Adrenal gland (tissue), 12 donors: ENCODE results near the gene TNP1. TPM values are rescaled to one million over a fixed set of nuclear protein-coding genes. Genes with fewer than 3 reads are reported as not detected.

Experiments used
- DNase-seq, 7 donors: peaks; one replicate each; pipeline ENCODE4 v3.0.0-alpha.2; 2019 to 2020
- H3K27ac ChIP-seq, 5 donors: fragments of 200-600 bp; sonication (generic) in 4 of 5; 1 replicate in 3 of 5; 2 replicates in 2 of 5; pipeline versions ENCODE4 v1.5.1 to v1.8.0; 2016 to 2020; ENCODE audit warnings: mild to moderate bottlenecking in 1 of 5
- H3K27me3 ChIP-seq: fragments of 200-600 bp; 2 replicates; pipeline ENCODE4 v1.8.0; 2021
- H3K36me3 ChIP-seq, 2 donors: fragments of 200-600 bp; replicated peaks in 1 of 2; 1 replicate in 1 of 2; 2 replicates in 1 of 2; pipeline versions ENCODE4 v1.5.1 to v1.8.0; 2018 to 2022
- H3K4me1 ChIP-seq, 2 donors: fragments of 200-600 bp; replicated peaks in 1 of 2; 1 replicate in 1 of 2; 2 replicates in 1 of 2; pipeline versions ENCODE4 v1.5.1 to v1.8.0; 2018 to 2021
- H3K4me3 ChIP-seq, 4 donors: fragments of 200-600 bp; sonication (generic) in 3 of 4; one replicate each; pipeline ENCODE4 v1.5.1; 2016 to 2018
- H3K9me3 ChIP-seq, 3 donors: fragments of 200-600 bp; sonication (generic) in 1 of 3; replicated peaks in 1 of 3; 1 replicate in 2 of 3; 2 replicates in 1 of 3; pipeline versions ENCODE4 v1.5.1 to v1.8.0; 2016 to 2021
- POLR2A ChIP-seq, 2 donors: fragments of 450-650 bp; IDR thresholded peaks; one replicate each; pipeline ENCODE4 v1.6.1; 2017; ENCODE audit warnings: antibody characterized with exemption in 2 of 2, mild to moderate bottlenecking in 2 of 2, moderate library complexity in 1 of 2
- WGBS, 4 donors: extraction: QIAGEN DNeasy Blood & Tissue Kit in 2 of 4; methylation state at CpG; one replicate each; pipeline versions ENCODE4 v1.1.5 to v1.1.7; 2013 to 2017; 5-methylcytosine and 5-hydroxymethylcytosine counted together
- intact Hi-C, 2 donors: fragments of 100-400 bp; cut with DNase I; formaldehyde crosslinking; loops; one replicate each; pipeline versions ENCODE4 v1.14.1 to v1.15.0; 2022 to 2023
- polyA plus RNA-seq, 3 donors: library from polyadenylated mRNA; stranded (reverse); fragments of 200-250 nt in 2 of 3; fragments of 350-450 nt in 1 of 3; fragmentation: Illumina TruSeq in 1 of 3; extraction: RNeasy Lipid Tissue Mini Kit (QIAGEN cat#74804) in 1 of 3; gene quantifications; one replicate each; pipeline ENCODE4 v1.2.3, GENCODE V29; 2013 to 2014
- total RNA-seq, 9 donors: library from RNA; depleted of rRNA in 4 of 9; stranded (reverse); fragments of >200 nt in 4 of 9; fragments of 120-200 nt in 1 of 9; fragmentation: NEBNext Ultra II Directional in 1 of 9; extraction: Animal tissue kit (Norgen Biotek cat#: 25700) in 1 of 9; gene quantifications; one replicate each; pipeline versions ENCODE4 v1.1.0 to v1.2.4, GENCODE V29; 2013 to 2023
- TF ChIP-seq, protein P1 (sequence below), 6 experiments: fragments of 450-650 bp in 4 of 6; fragments of 200-600 bp in 2 of 6; sonication (generic) in 1 of 6; IDR thresholded peaks; 1 replicate in 5 of 6; 2 replicates in 1 of 6; pipeline versions ENCODE4 v1.5.1 to v1.8.0; 2016 to 2021; ENCODE audit warnings: antibody characterized with exemption in 6 of 6, mild to moderate bottlenecking in 2 of 6, moderate library complexity in 1 of 6
- donor health status: healthy with polysubstance abuse.
- donor health status: Bipolar disorder and iron deficiency.
- donor health status: DM: yes; HTN: yes; CAD: no.
- donor health status: DM: no; HTN: no; CAD: no.
- donor health status: DM: no; HTN: no; CAD: no.
- donor health status: DM: yes; HTN: yes; CAD: no.

Gene TNP1
- total and polyA plus RNA-seq, 12 donors: not detected

DNA sequence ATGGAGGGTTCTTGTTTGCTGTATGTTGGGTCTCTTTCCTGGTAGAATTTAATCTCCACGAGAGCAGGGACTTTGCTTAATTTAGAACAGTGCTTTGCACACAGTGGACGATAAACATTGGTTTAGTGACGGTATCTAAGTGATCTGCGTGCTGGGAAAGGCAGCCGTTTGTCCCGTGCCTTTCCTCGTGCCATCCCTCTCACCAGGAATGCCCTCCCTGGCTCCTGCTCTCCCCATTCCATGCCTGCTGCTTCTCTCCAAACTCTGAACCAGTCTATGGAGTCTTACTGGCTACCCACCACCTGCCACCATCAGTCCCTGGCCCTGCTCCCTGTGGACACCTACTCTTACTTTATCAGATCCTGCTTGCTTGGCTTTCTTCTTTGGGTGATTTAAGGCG is 27.3 kb upstream of the TNP1 start:
- Histone ChIP-seq H3K27me3 (no peaks in the 10 kb centered on the region), H3K27ac (no peak overlapping the region), H3K4me3 (no peak overlapping the region), H3K4me1 (no peaks in the 10 kb centered on the region), H3K36me3 (no peaks in the 10 kb centered on the region), H3K9me3 (no peaks in the 10 kb centered on the region)
- no peak for TF ChIP-seq POLR2A (IDR thresholded peaks at IDR 0.05)
- TF ChIP-seq, protein P1, sequence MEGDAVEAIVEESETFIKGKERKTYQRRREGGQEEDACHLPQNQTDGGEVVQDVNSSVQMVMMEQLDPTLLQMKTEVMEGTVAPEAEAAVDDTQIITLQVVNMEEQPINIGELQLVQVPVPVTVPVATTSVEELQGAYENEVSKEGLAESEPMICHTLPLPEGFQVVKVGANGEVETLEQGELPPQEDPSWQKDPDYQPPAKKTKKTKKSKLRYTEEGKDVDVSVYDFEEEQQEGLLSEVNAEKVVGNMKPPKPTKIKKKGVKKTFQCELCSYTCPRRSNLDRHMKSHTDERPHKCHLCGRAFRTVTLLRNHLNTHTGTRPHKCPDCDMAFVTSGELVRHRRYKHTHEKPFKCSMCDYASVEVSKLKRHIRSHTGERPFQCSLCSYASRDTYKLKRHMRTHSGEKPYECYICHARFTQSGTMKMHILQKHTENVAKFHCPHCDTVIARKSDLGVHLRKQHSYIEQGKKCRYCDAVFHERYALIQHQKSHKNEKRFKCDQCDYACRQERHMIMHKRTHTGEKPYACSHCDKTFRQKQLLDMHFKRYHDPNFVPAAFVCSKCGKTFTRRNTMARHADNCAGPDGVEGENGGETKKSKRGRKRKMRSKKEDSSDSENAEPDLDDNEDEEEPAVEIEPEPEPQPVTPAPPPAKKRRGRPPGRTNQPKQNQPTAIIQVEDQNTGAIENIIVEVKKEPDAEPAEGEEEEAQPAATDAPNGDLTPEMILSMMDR (IDR thresholded peaks at IDR 0.05): no peak
- 91 to 94% (median 92%) methylated on average over 8 of the region's 8 CpGs for WGBS, 4 donors
- intact Hi-C loops: no loop called here
- no peak for DNase-seq

- DNase-seq: no peak
- Histone ChIP-seq H3K4me3 (no peak overlapping the region), H3K9me3 (no peaks in the 10 kb centered on the region), H3K27me3 (no peaks in the 10 kb centered on the region), H3K4me1 (peaks cover 9 to 11% of the 10 kb centered on the region in 2 donors), H3K36me3 (no peaks in the 10 kb centered on the region), H3K27ac (no peak overlapping the region)
- TF ChIP-seq, protein P1 (IDR thresholded peaks at IDR 0.05): no peak
- TF ChIP-seq POLR2A (IDR thresholded peaks at IDR 0.05): no peak
- intact Hi-C loops: no loop called here
- WGBS, 4 donors: 92 to 97% (median 93%) methylated on average over 7 to 32 of the region's 32 CpGs
Observed at GRCh38 chr2:216885117-216885553, 25.3 kb upstream of the TNP1 start.

DNA sequence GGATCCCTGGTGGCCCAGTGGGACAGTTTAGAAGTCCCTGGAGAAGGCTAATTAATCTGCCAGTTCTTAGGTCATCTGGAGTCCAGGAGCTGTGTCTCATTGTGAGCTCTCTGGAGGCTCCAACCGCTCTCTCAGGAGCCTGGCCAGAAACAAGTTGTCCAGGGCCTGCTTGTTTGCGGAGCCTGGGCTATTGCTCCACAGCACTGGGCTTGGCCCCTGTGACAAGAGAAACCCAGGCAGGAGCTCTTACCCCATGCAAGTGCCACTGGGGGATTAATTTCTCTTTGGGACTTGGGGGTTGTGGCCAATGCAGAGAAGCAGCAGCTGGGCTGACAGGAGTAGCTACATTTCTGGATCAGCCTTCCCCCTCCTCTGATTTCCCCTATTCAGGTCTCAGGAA is 24.5 kb upstream of the TNP1 start:
- H3K36me3 ChIP-seq: no peaks in the 10 kb centered on the region
- no peaks in the 10 kb centered on the region for H3K9me3 ChIP-seq
- 86 to 100% (median 90%) methylated on average over 1 to 2 of the region's 2 CpGs for WGBS, 4 donors
- H3K27me3 ChIP-seq: no peaks in the 10 kb centered on the region
- no peak overlapping the region for H3K27ac ChIP-seq
- H3K4me1 ChIP-seq: peaks cover 9 to 11% of the 10 kb centered on the region in 2 donors
- TF ChIP-seq POLR2A (IDR thresholded peaks at IDR 0.05): no peak
- TF ChIP-seq, protein P1 (IDR thresholded peaks at IDR 0.05): no peak
- no peak overlapping the region for H3K4me3 ChIP-seq
- peak in 1 of 7 donors; percentile 23 for DNase-seq
- intact Hi-C loops: no loop called here

GRCh38 chr2:216882876-216883275 is 23.0 kb upstream of the TNP1 start:
- 91 to 100% (median 93%) methylated on average over 6 of the region's 6 CpGs for WGBS, 4 donors
- intact Hi-C loops: no loop called here

More at GRCh38 chr2:216882876-216883275, 23.0 kb upstream of the TNP1 start:
- Histone ChIP-seq H3K27me3 (no peaks in the 10 kb centered on the region), H3K36me3 (no peaks in the 10 kb centered on the region), H3K27ac (no peak overlapping the region), H3K9me3 (no peaks in the 10 kb centered on the region), H3K4me3 (no peak overlapping the region), H3K4me1 (peaks cover 9 to 11% of the 10 kb centered on the region in 2 donors)
- TF ChIP-seq POLR2A (IDR thresholded peaks at IDR 0.05): no peak
- TF ChIP-seq, protein P1 (IDR thresholded peaks at IDR 0.05): no peak
- DNase-seq: no peak
